OCI-LY1 (cell line): ENCODE measurements around the gene IDS.
"Not testable (repeated sequence)": the region's sequence is repeated elsewhere in the genome, so short reads cannot be mapped to it uniquely, and the experiment has no call there.

Source experiments
- EZH2 ChIP-seq: fragments of 200-600 bp; sonication (generic), shearing (Covaris generic); IDR thresholded peaks from 2 replicates; pipeline ENCODE4 v1.8.0; 2017; ENCODE audit warnings: borderline replicate concordance, mixed run types, mild to moderate bottlenecking, antibody characterized with exemption, low read length, moderate library complexity, mixed read lengths
- TF ChIP-seq, protein P1 (sequence below): fragments of 200-600 bp; sonication (generic), shearing (Covaris generic); IDR thresholded peaks from 2 replicates; pipeline ENCODE4 v1.5.1; 2017; ENCODE audit warnings: mild to moderate bottlenecking, antibody characterized with exemption, low read length, moderate library complexity, mixed read lengths

DNA sequence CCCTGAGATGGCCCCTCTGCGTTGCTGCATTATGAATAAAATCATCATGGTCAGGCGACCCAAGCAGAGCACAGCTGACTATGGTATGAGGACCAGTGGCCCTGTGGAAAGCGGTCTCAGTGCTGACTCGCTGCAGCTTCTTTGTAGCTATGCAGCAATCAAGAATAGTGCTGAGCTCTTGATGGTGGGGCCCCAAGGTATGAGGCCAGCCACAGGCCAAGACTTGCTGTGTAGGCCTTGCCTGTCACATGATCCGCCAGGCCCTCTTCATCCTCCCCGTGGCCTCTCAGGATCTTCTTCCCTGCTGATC lies 46.8 kb upstream of the IDS start:
- TF ChIP-seq, protein P1, sequence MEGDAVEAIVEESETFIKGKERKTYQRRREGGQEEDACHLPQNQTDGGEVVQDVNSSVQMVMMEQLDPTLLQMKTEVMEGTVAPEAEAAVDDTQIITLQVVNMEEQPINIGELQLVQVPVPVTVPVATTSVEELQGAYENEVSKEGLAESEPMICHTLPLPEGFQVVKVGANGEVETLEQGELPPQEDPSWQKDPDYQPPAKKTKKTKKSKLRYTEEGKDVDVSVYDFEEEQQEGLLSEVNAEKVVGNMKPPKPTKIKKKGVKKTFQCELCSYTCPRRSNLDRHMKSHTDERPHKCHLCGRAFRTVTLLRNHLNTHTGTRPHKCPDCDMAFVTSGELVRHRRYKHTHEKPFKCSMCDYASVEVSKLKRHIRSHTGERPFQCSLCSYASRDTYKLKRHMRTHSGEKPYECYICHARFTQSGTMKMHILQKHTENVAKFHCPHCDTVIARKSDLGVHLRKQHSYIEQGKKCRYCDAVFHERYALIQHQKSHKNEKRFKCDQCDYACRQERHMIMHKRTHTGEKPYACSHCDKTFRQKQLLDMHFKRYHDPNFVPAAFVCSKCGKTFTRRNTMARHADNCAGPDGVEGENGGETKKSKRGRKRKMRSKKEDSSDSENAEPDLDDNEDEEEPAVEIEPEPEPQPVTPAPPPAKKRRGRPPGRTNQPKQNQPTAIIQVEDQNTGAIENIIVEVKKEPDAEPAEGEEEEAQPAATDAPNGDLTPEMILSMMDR, result not testable (repeated sequence)
- not testable (repeated sequence) for TF ChIP-seq EZH2
